Measurements from ENCODE around the gene STIM2. TPM values are rescaled to one million over a fixed set of nuclear protein-coding genes. Genes with fewer than 3 reads are reported as not detected.
"Not testable (repeated sequence)": the region's sequence is repeated elsewhere in the genome, so short reads cannot be mapped to it uniquely, and the experiment has no call there.

STIM2 gene
- total RNA-seq, 2 donors from 2014 or later = 70.1 to 73.4 TPM

DNA sequence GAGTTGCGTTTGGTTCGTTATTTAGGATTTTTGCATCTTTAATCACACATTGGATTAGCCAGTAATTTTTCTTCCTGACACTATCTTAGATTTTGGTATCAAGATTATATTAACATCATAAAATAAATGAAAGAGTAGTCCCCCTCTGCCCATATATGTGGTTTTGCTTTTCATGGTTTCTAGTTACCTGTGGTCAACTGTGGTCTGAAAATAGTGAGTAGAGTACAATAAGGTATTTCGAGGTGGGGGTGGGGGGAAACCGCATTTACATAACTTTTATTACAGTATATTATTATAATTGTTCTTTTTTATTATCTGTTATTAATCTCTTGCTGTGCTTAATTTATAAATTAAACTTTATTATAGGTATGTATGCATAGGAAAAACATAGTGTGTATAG, 152.4 kb downstream of the STIM2 start:
- peaks cover 6% of the 10 kb centered on the region for H3K36me3 Mint-ChIP-seq (ENCODE audit: low read depth)
- H3K9me3 ChIP-seq (ENCODE audit: control insufficient read depth, low read length, poor library complexity, severe bottlenecking) = no peaks in the 10 kb centered on the region
- no peaks in the 10 kb centered on the region for H3K27me3 Mint-ChIP-seq
- ATAC-seq (no peak), DNase-seq (no peak)
- H3K4me1 Mint-ChIP-seq = peaks cover 18% of the 10 kb centered on the region
- no peak overlapping the region for H3K27ac Mint-ChIP-seq
- H3K4me3 Mint-ChIP-seq = no peak overlapping the region

DNA sequence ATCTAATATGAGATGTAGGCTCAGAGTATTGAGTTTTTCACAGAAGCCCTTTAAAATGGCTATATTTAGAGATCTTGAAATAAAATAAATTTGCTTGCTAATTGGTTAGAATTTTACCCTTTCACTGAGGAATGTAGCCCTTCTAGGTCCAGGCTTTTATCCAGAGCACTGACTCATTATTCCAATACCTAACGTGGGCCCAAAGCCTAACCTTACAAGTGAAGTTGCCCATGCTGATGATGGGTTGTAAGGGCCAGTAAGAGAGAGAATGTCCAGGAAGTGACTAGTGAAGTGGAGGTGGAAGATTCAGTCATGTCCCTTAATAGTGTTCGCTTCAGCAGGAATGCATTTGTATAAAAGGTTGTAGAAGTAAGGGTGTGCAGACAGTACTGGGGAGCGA, 155.9 kb downstream of the STIM2 start:
- Mint-ChIP-seq H3K4me3 (no peak overlapping the region), H3K4me1 (peaks cover 17% of the 10 kb centered on the region), H3K36me3 (ENCODE audit: low read depth) (peaks cover 18% of the 10 kb centered on the region), H3K27ac (no peak overlapping the region), H3K27me3 (no peaks in the 10 kb centered on the region)
- no peaks in the 10 kb centered on the region for H3K9me3 ChIP-seq (ENCODE audit: control insufficient read depth, low read length, poor library complexity, severe bottlenecking)
- DNase-seq (no peak), ATAC-seq (no peak)

DNA sequence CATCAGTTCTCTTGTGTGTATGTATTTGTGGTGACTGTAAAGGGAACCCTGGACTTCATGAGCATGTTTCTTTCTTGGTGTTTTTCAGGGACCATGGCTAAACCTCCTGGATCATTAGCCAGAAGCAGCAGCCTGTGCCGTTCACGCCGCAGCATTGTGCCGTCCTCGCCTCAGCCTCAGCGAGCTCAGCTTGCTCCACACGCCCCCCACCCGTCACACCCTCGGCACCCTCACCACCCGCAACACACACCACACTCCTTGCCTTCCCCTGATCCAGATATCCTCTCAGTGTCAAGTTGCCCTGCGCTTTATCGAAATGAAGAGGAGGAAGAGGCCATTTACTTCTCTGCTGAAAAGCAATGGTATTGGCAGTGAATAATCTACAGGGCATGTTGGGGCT, 157.0 kb downstream of the STIM2 start:
- H3K36me3 Mint-ChIP-seq (ENCODE audit: low read depth) = peaks cover 19% of the 10 kb centered on the region
- no peaks in the 10 kb centered on the region for H3K9me3 ChIP-seq (ENCODE audit: control insufficient read depth, low read length, poor library complexity, severe bottlenecking)
- DNase-seq (no peak), ATAC-seq (no peak)
- peaks cover 21% of the 10 kb centered on the region for H3K4me1 Mint-ChIP-seq
- no peak overlapping the region for H3K4me3 Mint-ChIP-seq
- peak overlapping the region; percentile 61 for H3K27ac Mint-ChIP-seq
- no peaks in the 10 kb centered on the region for H3K27me3 Mint-ChIP-seq

DNA sequence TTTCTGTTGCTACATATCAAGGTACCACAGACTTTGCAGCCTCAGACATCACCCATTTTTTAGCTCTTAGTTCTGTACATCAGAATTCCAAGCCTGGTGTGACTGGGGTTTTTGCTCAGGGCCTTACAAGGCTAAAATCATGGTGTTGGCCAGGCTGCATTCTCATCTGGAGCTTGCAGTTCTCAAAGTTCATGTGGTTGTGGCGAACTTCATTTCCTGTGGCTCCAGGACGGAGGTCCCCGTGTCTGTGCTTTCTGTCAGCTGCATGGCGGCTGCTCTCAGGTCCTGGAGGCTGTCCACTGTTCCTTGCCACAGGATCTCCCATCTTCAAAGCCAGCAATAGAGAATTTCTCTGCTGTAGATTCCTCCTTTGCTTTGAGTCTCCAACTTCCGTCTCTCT, 157.4 kb downstream of the STIM2 start:
- Mint-ChIP-seq H3K4me1 (peaks cover 21% of the 10 kb centered on the region), H3K27me3 (no peaks in the 10 kb centered on the region), H3K27ac (peak overlapping the region; percentile 43), H3K4me3 (no peak overlapping the region), H3K36me3 (ENCODE audit: low read depth) (peaks cover 19% of the 10 kb centered on the region)
- DNase-seq = no peak
- no peak for ATAC-seq
- H3K9me3 ChIP-seq (ENCODE audit: control insufficient read depth, low read length, poor library complexity, severe bottlenecking) = no peaks in the 10 kb centered on the region

DNA sequence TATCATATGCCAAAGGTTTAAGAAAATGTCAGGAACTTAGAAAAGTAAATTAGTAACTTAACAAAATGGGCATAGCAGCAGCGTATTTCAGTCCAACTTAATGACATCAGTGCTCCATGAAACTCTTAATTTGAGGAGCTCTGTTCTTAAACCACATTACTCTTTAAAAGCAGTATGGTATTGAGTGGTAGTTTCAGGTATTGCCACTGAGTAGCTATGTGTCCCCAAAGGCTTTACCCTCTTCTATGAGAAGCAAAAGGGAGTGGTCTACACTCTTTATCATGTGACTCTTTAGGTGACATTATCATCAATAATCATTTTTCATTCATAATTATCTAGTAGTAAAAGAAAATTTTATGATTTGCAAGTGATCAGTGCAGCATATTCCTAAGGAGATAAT, 158.3 kb downstream of the STIM2 start:
- no peak for ATAC-seq
- DNase-seq = no peak
- Mint-ChIP-seq H3K36me3 (ENCODE audit: low read depth) (peaks cover 19% of the 10 kb centered on the region), H3K4me3 (no peak overlapping the region), H3K27me3 (no peaks in the 10 kb centered on the region), H3K27ac (no peak overlapping the region), H3K4me1 (peaks cover 21% of the 10 kb centered on the region)
- H3K9me3 ChIP-seq (ENCODE audit: control insufficient read depth, low read length, poor library complexity, severe bottlenecking) = no peaks in the 10 kb centered on the region

DNA sequence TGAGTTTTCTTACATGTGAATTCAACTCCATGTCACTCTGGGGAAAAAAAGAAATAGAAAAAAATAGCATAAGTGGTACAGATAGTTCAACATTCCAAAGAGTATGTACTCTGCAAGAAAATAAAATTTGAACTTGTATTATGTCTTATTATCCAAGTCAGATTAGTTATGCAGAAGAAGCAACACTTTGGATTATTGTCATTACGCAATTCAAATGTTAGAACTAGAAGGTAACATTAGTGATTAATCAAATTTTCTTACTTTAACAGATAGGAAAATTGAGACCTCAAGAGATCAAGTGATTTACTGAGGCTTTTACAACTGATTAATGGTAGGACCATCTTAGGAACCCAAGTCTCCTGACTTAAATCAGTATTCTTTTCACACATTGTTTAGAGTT, 159.1 kb downstream of the STIM2 start:
- Mint-ChIP-seq H3K4me1 (peaks cover 24% of the 10 kb centered on the region), H3K27me3 (no peaks in the 10 kb centered on the region), H3K36me3 (ENCODE audit: low read depth) (peaks cover 19% of the 10 kb centered on the region), H3K27ac (no peak overlapping the region), H3K4me3 (no peak overlapping the region)
- ATAC-seq = no peak
- H3K9me3 ChIP-seq (ENCODE audit: control insufficient read depth, low read length, poor library complexity, severe bottlenecking) = no peaks in the 10 kb centered on the region
- no peak for DNase-seq

DNA sequence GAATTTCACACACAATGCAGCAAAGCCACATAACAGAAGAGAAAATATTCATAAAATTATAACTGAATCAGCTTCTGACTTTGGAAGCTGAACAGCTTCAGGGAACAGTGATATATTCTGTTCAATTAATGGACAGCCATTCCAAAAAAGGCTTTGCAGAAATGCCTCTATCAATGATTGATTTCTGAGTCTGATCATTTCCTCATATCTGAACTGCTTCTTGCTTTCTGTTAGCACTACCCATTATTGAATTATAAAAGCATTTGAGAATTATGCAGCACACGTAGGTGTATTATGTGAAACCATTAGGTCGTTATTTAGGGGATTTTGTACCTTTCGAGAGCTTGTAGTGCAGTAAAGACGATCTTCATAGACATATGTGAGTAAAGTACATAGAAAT, 159.6 kb downstream of the STIM2 start:
- DNase-seq (no peak), ATAC-seq (no peak)
- peaks cover 17% of the 10 kb centered on the region for H3K36me3 Mint-ChIP-seq (ENCODE audit: low read depth)
- H3K27me3 Mint-ChIP-seq = no peaks in the 10 kb centered on the region
- no peak overlapping the region for H3K4me3 Mint-ChIP-seq
- no peak overlapping the region for H3K27ac Mint-ChIP-seq
- peaks cover 21% of the 10 kb centered on the region for H3K4me1 Mint-ChIP-seq
- H3K9me3 ChIP-seq (ENCODE audit: control insufficient read depth, low read length, poor library complexity, severe bottlenecking) = no peaks in the 10 kb centered on the region

DNA sequence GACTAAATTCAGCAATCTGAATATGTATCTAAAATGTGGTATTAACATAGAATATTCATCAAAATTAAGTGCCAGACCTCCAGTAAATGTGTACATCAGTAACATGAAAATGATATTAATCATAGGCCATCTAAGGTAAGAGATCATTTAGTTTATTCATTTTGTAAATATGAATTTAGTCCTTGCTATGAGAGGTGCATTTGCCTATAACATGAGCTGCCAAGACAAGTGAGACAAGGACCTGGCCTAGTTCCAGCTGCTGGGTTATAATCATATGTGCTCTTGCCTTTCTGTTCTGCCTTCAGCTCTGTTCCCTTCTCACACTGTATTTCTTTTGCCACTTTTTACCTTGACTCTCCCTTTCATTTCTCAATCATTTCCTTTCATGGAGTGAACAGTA, 160.0 kb downstream of the STIM2 start:
- Mint-ChIP-seq H3K4me1 (peaks cover 21% of the 10 kb centered on the region), H3K27ac (no peak overlapping the region), H3K27me3 (no peaks in the 10 kb centered on the region), H3K4me3 (no peak overlapping the region), H3K36me3 (ENCODE audit: low read depth) (peaks cover 17% of the 10 kb centered on the region)
- H3K9me3 ChIP-seq (ENCODE audit: control insufficient read depth, low read length, poor library complexity, severe bottlenecking) = no peaks in the 10 kb centered on the region
- ATAC-seq (no peak), DNase-seq (no peak)

DNA sequence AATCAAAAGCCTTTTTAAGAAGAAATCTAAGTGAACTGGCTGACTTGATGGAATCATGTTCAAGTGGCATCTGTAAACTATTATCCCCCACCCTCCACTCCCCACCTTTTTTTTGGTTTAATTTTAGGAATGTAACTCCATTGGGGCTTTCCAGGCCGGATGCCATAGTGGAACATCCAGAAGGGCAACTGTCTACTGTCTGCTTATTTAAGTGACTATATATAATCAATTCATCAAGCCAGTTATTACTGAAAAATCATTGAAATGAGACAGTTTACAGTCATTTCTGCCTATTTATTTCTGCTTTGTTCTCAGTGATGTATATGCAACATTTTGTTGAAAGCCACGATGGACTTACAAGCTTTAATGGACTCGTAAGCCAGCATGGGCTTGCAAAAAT, 162.3 kb downstream of the STIM2 start:
- ATAC-seq = no peak
- Mint-ChIP-seq H3K27ac (peak overlapping the region; percentile 69), H3K4me3 (no peak overlapping the region), H3K4me1 (peaks cover 18% of the 10 kb centered on the region), H3K27me3 (no peaks in the 10 kb centered on the region), H3K36me3 (ENCODE audit: low read depth) (peaks cover 14% of the 10 kb centered on the region)
- no peak for DNase-seq
- H3K9me3 ChIP-seq (ENCODE audit: control insufficient read depth, low read length, poor library complexity, severe bottlenecking) = no peaks in the 10 kb centered on the region

DNA sequence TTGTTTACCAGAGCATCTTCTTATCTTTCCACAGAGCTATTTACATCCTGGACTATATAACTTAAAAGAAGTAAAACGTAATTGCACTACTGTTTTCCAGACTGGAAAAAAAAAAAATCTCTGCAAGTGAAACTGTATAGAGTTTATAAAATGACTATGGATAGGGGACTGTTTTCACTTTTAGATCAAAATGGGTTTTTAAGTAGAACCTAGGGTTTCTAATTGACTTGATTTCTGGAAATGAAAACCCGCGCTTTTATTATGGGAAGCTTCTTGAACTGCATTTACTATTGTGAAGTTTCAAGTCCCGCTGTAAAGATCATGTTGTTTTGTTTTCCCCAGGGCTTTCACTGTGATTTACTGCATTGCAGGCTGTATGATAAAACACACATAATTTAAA, 162.7 kb downstream of the STIM2 start:
- DNase-seq = no peak
- Mint-ChIP-seq H3K36me3 (ENCODE audit: low read depth) (peaks cover 12% of the 10 kb centered on the region), H3K4me1 (peaks cover 16% of the 10 kb centered on the region), H3K27me3 (no peaks in the 10 kb centered on the region), H3K27ac (peak overlapping the region; percentile 69), H3K4me3 (no peak overlapping the region)
- ATAC-seq = no peak
- H3K9me3 ChIP-seq (ENCODE audit: control insufficient read depth, low read length, poor library complexity, severe bottlenecking) = no peaks in the 10 kb centered on the region

DNA sequence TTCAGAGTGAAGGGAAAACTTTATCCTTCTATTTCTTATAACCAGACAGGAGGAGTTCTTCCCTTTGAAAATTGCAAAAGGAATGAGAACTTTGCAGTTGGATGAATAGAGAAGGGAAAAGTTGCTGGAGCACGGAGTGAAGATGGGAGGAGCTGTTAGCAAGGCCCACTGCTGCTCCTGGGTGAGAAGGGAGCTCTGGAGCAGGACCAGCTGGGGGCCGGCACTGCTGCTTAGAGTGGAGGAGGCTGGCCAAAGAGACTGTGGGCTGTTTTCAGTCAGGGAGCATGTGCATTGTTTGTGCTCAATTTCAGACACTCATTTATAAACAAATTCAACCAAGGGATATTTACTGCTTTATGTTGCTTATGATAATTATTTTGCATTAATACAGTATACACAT, 164.2 kb downstream of the STIM2 start:
- H3K9me3 ChIP-seq (ENCODE audit: control insufficient read depth, low read length, poor library complexity, severe bottlenecking) = no peaks in the 10 kb centered on the region
- peaks cover 10% of the 10 kb centered on the region for H3K36me3 Mint-ChIP-seq (ENCODE audit: low read depth)
- peak overlapping the region; percentile 27 for H3K27ac Mint-ChIP-seq
- H3K4me1 Mint-ChIP-seq = peaks cover 13% of the 10 kb centered on the region
- no peaks in the 10 kb centered on the region for H3K27me3 Mint-ChIP-seq
- DNase-seq = no peak
- no peak overlapping the region for H3K4me3 Mint-ChIP-seq
- no peak for ATAC-seq

DNA sequence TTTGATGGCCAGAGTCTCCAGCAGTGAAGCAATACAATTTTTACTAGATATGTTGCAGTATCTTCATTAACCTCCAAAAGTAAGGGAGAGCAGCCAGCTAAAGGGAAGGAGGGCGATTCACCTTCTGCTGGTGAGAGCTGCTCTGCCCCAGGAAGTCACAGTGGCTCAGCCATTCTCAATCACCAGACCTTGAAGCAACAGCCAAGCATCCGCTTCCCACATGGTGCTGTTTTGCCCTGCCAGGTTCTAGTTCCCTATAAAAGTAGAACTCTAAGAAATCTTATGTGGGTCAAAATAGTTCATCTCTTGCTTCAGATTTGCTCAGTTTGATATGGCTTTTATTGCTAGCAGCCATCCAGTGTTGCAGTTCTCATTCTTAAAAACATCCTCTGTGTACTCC, 166.8 kb downstream of the STIM2 start:
- H3K4me3 Mint-ChIP-seq = no peak overlapping the region
- peak overlapping the region; percentile 29 for H3K27ac Mint-ChIP-seq
- H3K27me3 Mint-ChIP-seq = no peaks in the 10 kb centered on the region
- H3K9me3 ChIP-seq (ENCODE audit: control insufficient read depth, low read length, poor library complexity, severe bottlenecking) = no peaks in the 10 kb centered on the region
- no peak for DNase-seq
- no peak for ATAC-seq
- peaks cover 10% of the 10 kb centered on the region for H3K4me1 Mint-ChIP-seq
- no peaks in the 10 kb centered on the region for H3K36me3 Mint-ChIP-seq (ENCODE audit: low read depth)

DNA sequence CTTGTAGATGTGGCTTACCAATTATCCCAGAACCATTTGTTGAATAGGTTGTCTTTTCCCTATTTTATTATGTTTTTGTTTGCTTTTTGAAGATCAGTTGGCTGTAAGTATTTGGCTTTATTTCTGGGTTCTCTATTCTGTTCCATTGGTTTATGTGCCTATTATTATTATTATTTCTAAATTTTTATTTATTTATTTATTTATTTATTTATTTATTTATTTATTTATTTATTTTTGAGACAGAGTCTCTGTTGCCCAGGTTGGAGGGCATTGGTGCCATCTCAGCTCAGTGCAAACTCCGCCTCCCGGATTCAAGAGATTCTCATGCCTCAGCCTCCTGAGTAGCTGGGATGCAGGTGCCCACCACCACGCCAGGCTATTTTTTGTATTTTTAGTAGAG, 174.5 kb downstream of the STIM2 start:
- not testable (repeated sequence) for ATAC-seq; H3K36me3 Mint-ChIP-seq (ENCODE audit: low read depth); H3K9me3 ChIP-seq (ENCODE audit: control insufficient read depth, low read length, poor library complexity, severe bottlenecking); DNase-seq; H3K27ac Mint-ChIP-seq; H3K4me3 Mint-ChIP-seq; H3K4me1 Mint-ChIP-seq; H3K27me3 Mint-ChIP-seq

DNA sequence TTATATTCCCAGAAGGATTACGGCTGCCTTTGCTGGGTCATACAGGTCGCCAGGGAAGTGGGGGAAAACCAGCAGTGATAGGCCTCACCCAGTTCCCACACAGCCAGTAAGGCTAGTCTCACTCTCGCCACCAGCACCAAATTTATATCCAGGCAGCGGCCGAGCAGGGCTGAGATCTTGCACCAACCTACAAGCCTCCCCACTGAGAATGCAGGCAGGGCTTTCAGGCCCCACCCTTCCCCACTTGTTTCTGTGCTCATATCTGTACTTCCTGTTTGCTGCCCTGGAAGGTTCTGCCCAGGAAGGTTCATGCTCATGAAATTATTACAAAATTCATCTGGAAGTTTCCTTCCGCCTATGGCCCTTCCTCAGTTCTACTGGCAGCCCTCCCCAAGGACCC, 179.7 kb downstream of the STIM2 start:
- ATAC-seq (no peak), DNase-seq (no peak)
- H3K9me3 ChIP-seq (ENCODE audit: control insufficient read depth, low read length, poor library complexity, severe bottlenecking) = peaks cover 2% of the 10 kb centered on the region
- Mint-ChIP-seq H3K4me3 (no peak overlapping the region), H3K27me3 (peaks cover 14% of the 10 kb centered on the region), H3K4me1 (peaks cover 4% of the 10 kb centered on the region), H3K36me3 (ENCODE audit: low read depth) (no peaks in the 10 kb centered on the region), H3K27ac (no peak overlapping the region)

DNA sequence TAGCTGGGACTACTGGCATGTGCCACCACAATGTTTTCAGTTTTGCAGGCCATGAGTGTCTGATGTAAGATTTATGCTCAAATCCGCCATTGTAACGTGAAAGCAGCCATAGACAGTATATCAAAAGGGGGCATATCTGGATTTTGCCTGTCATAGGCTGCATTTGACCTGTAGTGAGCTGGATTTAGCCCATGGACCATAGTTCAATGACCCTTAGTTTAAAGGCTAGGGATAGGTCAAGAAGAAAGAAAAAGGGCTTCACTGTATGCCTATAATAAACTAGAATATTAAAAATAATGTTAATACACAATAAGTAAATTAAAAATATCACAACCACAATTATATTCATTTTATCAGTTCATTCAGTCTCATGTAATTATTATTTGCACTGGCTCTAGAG, 181.8 kb downstream of the STIM2 start:
- H3K9me3 ChIP-seq (ENCODE audit: control insufficient read depth, low read length, poor library complexity, severe bottlenecking) = peaks cover 2% of the 10 kb centered on the region
- ATAC-seq (no peak), DNase-seq (no peak)
- Mint-ChIP-seq H3K27me3 (peaks cover 28% of the 10 kb centered on the region), H3K4me3 (no peak overlapping the region), H3K4me1 (peaks cover 4% of the 10 kb centered on the region), H3K36me3 (ENCODE audit: low read depth) (no peaks in the 10 kb centered on the region), H3K27ac (no peak overlapping the region)
